ENCODE measurements around the gene PHF21A.

DNA sequence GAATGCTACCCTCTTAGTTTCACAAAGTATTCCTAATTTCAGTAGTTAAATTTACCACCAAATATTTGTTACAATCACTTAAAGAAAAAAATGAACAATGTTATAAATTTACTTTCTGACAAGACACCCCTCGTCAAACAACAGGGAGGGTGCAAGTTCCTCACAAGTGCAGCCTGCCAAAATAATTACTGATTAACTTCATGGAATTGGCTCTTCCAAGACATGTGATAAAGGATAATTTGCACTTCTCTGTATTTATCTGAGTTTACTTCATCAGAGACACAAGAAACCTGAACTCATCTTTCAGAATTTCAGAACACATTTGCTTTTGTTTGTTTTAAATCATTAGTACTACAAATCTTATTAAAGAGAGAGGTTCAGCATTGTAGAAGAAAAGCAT lies 132.3 kb downstream of the PHF21A start:
- TF ChIP-seq SUZ12 (IDR thresholded peaks at IDR 0.05; ENCODE audit: extremely low read depth, insufficient read depth, insufficient read length) (no peak), ZNF274 (IDR thresholded peaks at IDR 0.05; ENCODE audit: low read depth, low read length) (no peak), YY1 (IDR thresholded peaks at IDR 0.05; ENCODE audit: insufficient read depth, insufficient read length) (no peak)
